ENCODE data around the gene GRIK2. TPM values are rescaled to one million over a fixed set of nuclear protein-coding genes. Genes with fewer than 3 reads are reported as not detected.

The GRIK2 gene
- total RNA-seq, 1 donor from 2014 or later = 2.8 TPM

DNA sequence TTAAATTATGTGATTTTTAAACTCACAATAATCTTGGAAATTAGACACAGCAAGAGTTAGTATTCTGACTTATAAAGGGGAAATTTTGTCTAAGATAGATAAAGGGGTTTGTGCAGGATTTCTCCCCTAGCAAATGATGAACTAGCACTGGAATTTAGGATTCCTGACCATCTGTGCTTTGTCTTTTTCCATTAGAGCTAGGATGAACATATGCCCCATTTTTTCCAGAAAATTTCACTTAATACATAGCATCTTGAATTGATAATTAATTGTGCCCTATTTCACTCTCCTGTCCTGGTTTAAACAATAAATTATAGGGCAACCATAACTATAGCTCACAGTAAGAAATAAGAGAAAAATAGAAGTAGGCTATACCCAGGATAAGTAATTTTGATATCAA is 601.0 kb downstream of the GRIK2 start:
- Mint-ChIP-seq H3K9me3 (ENCODE audit: unreplicated experiment) (no peaks in the 10 kb centered on the region), H3K27me3 (ENCODE audit: unreplicated experiment) (no peaks in the 10 kb centered on the region), H3K4me1 (ENCODE audit: unreplicated experiment) (no peaks in the 10 kb centered on the region), H3K36me3 (ENCODE audit: low read depth, unreplicated experiment) (no peaks in the 10 kb centered on the region), H3K27ac (ENCODE audit: unreplicated experiment) (no peak overlapping the region), H3K4me3 (ENCODE audit: unreplicated experiment) (no peak overlapping the region)
- TF ChIP-seq, protein P1, sequence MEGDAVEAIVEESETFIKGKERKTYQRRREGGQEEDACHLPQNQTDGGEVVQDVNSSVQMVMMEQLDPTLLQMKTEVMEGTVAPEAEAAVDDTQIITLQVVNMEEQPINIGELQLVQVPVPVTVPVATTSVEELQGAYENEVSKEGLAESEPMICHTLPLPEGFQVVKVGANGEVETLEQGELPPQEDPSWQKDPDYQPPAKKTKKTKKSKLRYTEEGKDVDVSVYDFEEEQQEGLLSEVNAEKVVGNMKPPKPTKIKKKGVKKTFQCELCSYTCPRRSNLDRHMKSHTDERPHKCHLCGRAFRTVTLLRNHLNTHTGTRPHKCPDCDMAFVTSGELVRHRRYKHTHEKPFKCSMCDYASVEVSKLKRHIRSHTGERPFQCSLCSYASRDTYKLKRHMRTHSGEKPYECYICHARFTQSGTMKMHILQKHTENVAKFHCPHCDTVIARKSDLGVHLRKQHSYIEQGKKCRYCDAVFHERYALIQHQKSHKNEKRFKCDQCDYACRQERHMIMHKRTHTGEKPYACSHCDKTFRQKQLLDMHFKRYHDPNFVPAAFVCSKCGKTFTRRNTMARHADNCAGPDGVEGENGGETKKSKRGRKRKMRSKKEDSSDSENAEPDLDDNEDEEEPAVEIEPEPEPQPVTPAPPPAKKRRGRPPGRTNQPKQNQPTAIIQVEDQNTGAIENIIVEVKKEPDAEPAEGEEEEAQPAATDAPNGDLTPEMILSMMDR (IDR thresholded peaks at IDR 0.05; ENCODE audit: unreplicated experiment) = no peak
- DNase-seq (ENCODE audit: low spot score) = no peak

- TF ChIP-seq, protein P1 (IDR thresholded peaks at IDR 0.05; ENCODE audit: unreplicated experiment) = no peak
- Mint-ChIP-seq H3K4me3 (ENCODE audit: unreplicated experiment) (no peak overlapping the region), H3K27ac (ENCODE audit: unreplicated experiment) (no peak overlapping the region), H3K27me3 (ENCODE audit: unreplicated experiment) (peaks cover 1% of the 10 kb centered on the region), H3K36me3 (ENCODE audit: low read depth, unreplicated experiment) (no peaks in the 10 kb centered on the region), H3K4me1 (ENCODE audit: unreplicated experiment) (no peaks in the 10 kb centered on the region), H3K9me3 (ENCODE audit: unreplicated experiment) (no peaks in the 10 kb centered on the region)
- DNase-seq (ENCODE audit: low spot score) = no peak
Measured at GRCh38 chr6:102015431-102015830, 621.9 kb downstream of the GRIK2 start.

DNA sequence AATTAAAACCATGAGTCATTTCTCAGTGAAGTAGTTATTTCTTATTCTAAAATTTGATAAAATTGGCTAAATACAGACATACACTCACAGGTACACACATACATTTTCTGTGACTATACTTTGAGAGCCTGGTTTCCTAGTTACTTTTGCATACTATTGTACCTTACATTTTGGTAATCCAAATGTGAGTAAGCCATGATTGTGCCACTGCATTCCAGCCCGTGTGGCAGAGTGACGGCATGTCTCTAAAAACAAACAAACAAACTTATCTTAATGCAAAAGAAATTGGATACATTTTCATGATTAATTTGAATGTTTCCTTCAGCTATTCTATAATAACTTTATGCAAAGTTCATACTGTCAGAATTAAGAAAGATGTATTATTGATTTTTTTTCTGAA is 628.8 kb downstream of the GRIK2 start:
- TF ChIP-seq, protein P1 (IDR thresholded peaks at IDR 0.05; ENCODE audit: unreplicated experiment) = no peak
- H3K4me1 Mint-ChIP-seq (ENCODE audit: unreplicated experiment) = peaks cover 3% of the 10 kb centered on the region
- no peak overlapping the region for H3K27ac Mint-ChIP-seq (ENCODE audit: unreplicated experiment)
- H3K9me3 Mint-ChIP-seq (ENCODE audit: unreplicated experiment) = no peaks in the 10 kb centered on the region
- DNase-seq (ENCODE audit: low spot score) = no peak
- H3K27me3 Mint-ChIP-seq (ENCODE audit: unreplicated experiment) = no peaks in the 10 kb centered on the region
- H3K36me3 Mint-ChIP-seq (ENCODE audit: low read depth, unreplicated experiment) = no peaks in the 10 kb centered on the region
- no peak overlapping the region for H3K4me3 Mint-ChIP-seq (ENCODE audit: unreplicated experiment)

GRCh38 chr6:102022803-102023202 is 629.3 kb downstream of the GRIK2 start:
- Mint-ChIP-seq H3K9me3 (ENCODE audit: unreplicated experiment) (no peaks in the 10 kb centered on the region), H3K36me3 (ENCODE audit: low read depth, unreplicated experiment) (no peaks in the 10 kb centered on the region), H3K27ac (ENCODE audit: unreplicated experiment) (no peak overlapping the region), H3K27me3 (ENCODE audit: unreplicated experiment) (no peaks in the 10 kb centered on the region), H3K4me1 (ENCODE audit: unreplicated experiment) (peaks cover 3% of the 10 kb centered on the region), H3K4me3 (ENCODE audit: unreplicated experiment) (no peak overlapping the region)
- TF ChIP-seq, protein P1 (IDR thresholded peaks at IDR 0.05; ENCODE audit: unreplicated experiment) = no peak
- no peak for DNase-seq (ENCODE audit: low spot score)

GRCh38 chr6:102023977-102024657 is 630.6 kb downstream of the GRIK2 start:
- H3K4me3 Mint-ChIP-seq (ENCODE audit: unreplicated experiment) = no peak overlapping the region
- no peak for DNase-seq (ENCODE audit: low spot score)
- peaks cover 3% of the 10 kb centered on the region for H3K4me1 Mint-ChIP-seq (ENCODE audit: unreplicated experiment)
- H3K27ac Mint-ChIP-seq (ENCODE audit: unreplicated experiment) = no peak overlapping the region
- TF ChIP-seq, protein P1 (IDR thresholded peaks at IDR 0.05; ENCODE audit: unreplicated experiment) = no peak
- no peaks in the 10 kb centered on the region for H3K9me3 Mint-ChIP-seq (ENCODE audit: unreplicated experiment)
- no peaks in the 10 kb centered on the region for H3K27me3 Mint-ChIP-seq (ENCODE audit: unreplicated experiment)
- no peaks in the 10 kb centered on the region for H3K36me3 Mint-ChIP-seq (ENCODE audit: low read depth, unreplicated experiment)

Data from endothelial cell (in vitro differentiated cells).